Skeletal muscle cell (primary cell): ENCODE measurements around the gene VSIG8.

Experiments used
- DNase-seq: peaks from one replicate; pipeline ENCODE4 v3.0.0-alpha.2; 2010; ENCODE audit warnings: low read depth
- H3K4me3 ChIP-seq: 2 replicates; pipeline ENCODE4 v1.5.1; 2011; ENCODE audit warnings: low read depth, mild to moderate bottlenecking, control low read depth, low read length, moderate library complexity

VSIG8 gene

GRCh38 chr1:159861218-159861617 lies 1.2 kb downstream of the VSIG8 start:
- H3K4me3 ChIP-seq = no peak overlapping the region
- no peak for DNase-seq

GRCh38 chr1:159860456-159860855 lies 2.0 kb downstream of the VSIG8 start:
- no peak for DNase-seq
- no peak overlapping the region for H3K4me3 ChIP-seq

- no peak overlapping the region for H3K4me3 ChIP-seq
- no peak for DNase-seq
Measured at GRCh38 chr1:159859767-159860322, 2.6 kb downstream of the VSIG8 start.

- no peak for DNase-seq
- H3K4me3 ChIP-seq = no peak overlapping the region
Measured at GRCh38 chr1:159857889-159858288, 4.6 kb downstream of the VSIG8 start.

- H3K4me3 ChIP-seq = no peak overlapping the region
- DNase-seq = no peak
Measured at GRCh38 chr1:159856576-159856975, 5.9 kb downstream of the VSIG8 start.

- H3K4me3 ChIP-seq = no peak overlapping the region
- no peak for DNase-seq
Measured at GRCh38 chr1:159855709-159856108, 6.7 kb downstream of the VSIG8 start.

- peak overlapping the region; percentile 65 for H3K4me3 ChIP-seq
- peak; percentile 64 for DNase-seq
Measured at GRCh38 chr1:159854693-159855192, 7.7 kb downstream of the VSIG8 start.

GRCh38 chr1:159854116-159854692 lies 8.3 kb downstream of the VSIG8 start:
- no peak for DNase-seq
- H3K4me3 ChIP-seq = peak overlapping the region; percentile 65

GRCh38 chr1:159853417-159854115 lies 8.9 kb downstream of the VSIG8 start:
- DNase-seq = no peak
- H3K4me3 ChIP-seq = peak overlapping the region; percentile 65

- DNase-seq = no peak
- no peak overlapping the region for H3K4me3 ChIP-seq
Measured at GRCh38 chr1:159851407-159851806, 11.1 kb downstream of the VSIG8 start.

- H3K4me3 ChIP-seq = no peak overlapping the region
- no peak for DNase-seq
Measured at GRCh38 chr1:159849626-159850366, 12.7 kb downstream of the VSIG8 start.

- DNase-seq = no peak
- H3K4me3 ChIP-seq = no peak overlapping the region
Measured at GRCh38 chr1:159848326-159848725, 14.1 kb downstream of the VSIG8 start.

- H3K4me3 ChIP-seq = no peak overlapping the region
- DNase-seq = no peak
Measured at GRCh38 chr1:159847231-159847630, 15.2 kb downstream of the VSIG8 start.

GRCh38 chr1:159845751-159846629 lies 16.5 kb downstream of the VSIG8 start:
- no peak for DNase-seq
- H3K4me3 ChIP-seq = no peak overlapping the region

GRCh38 chr1:159843459-159843858 lies 19.0 kb downstream of the VSIG8 start:
- no peak for DNase-seq
- no peak overlapping the region for H3K4me3 ChIP-seq

GRCh38 chr1:159841749-159842148 lies 20.7 kb downstream of the VSIG8 start:
- DNase-seq = no peak
- no peak overlapping the region for H3K4me3 ChIP-seq

GRCh38 chr1:159839116-159839849 lies 23.2 kb downstream of the VSIG8 start:
- H3K4me3 ChIP-seq = no peak overlapping the region
- no peak for DNase-seq

GRCh38 chr1:159838715-159839114 lies 23.7 kb downstream of the VSIG8 start:
- H3K4me3 ChIP-seq = no peak overlapping the region
- DNase-seq = no peak
